Measurements from ENCODE around the gene CATSPER1. TPM values are rescaled to one million over a fixed set of nuclear protein-coding genes. Genes with fewer than 3 reads are reported as not detected.

Gene CATSPER1
- total RNA-seq (not detected), total RNA-seq (0 to 0.70 (median 0) reads per million in 29 experiments)
- total RNA-seq (2013), result 0.17 TPM

DNA sequence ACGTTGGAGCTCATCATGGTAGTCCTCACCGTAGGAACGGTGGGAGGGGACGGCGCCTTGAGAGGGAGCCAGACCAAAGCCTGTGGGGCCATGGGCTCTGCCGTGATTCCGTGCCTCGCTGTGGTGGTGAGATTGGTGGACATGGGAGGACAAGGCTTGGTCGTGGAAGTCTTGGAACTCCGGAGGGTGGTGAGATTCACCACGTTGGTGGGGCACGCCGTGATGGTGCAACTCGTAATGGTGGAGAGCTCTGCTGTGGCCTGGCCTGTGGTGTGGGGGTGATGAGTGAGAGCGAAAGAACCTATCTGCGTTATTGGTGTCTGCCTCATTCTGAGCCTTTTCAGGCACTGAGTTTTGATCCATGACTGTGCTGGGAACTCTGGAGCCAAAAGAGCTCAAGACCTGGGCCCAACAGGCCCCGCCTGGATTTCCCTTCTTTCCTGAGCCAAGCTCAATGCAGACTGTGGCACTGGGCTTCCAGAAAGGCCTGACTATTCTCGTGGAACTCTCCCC, at the start of gene CATSPER1:
Gene CATSPER1 (minus strand): TSS at position 463 of the 513 bp plus-strand sequence. CDS start 100 bp downstream, at position 363.
- Mint-ChIP-seq H3K36me3 (no peaks in the 10 kb centered on the region), H3K4me3 (no peak within 1 kb of the TSS), H3K27ac (no peak within 1 kb of the TSS), H3K9me3 (no peaks in the 10 kb centered on the region), H3K27me3 (peaks cover 3 to 8% of the 10 kb centered on the region in 2 donors), H3K4me1 (peaks cover 5 to 8% (median 6%) of the 10 kb centered on the region in 3 donors)
- H3K27ac ChIP-seq (ENCODE audit: low read length), result no peak within 1 kb of the TSS
- peaks cover 0 to 14% of the 10 kb centered on the region in 2 experiments for H3K4me1 ChIP-seq (ENCODE audit: control insufficient read depth in 1 of 2, extremely low read depth in 1 of 2, insufficient read depth in 2 of 2, low read length in 2 of 2)
- ATAC-seq (replicated peaks in 1 of 4), result no peak
- no peaks in the 10 kb centered on the region for H3K36me3 ChIP-seq (ENCODE audit: control insufficient read depth in 2 of 2, extremely low read depth in 1 of 2, insufficient read depth in 1 of 2, low read length in 1 of 2)
- CTCF ChIA-PET, result interaction anchor here in 1 of 2 donors (0.5 kb wide), 1 partner anchor 774 kb away, joined by 5 read pairs; no protein-coding TSS in a partner anchor
- peaks cover 0 to 23% of the 10 kb centered on the region in 2 experiments for H3K27me3 ChIP-seq (replicated peaks in 1 of 2; ENCODE audit: control insufficient read depth in 2 of 2, extremely low read depth in 1 of 2, insufficient read depth in 2 of 2, low read length in 1 of 2)
- WGBS (ENCODE audit: insufficient coverage), result 90% methylated on average over 18 of the region's 18 CpGs
- H3K9me3 ChIP-seq, result no peaks in the 10 kb centered on the region
- DNase-seq, result no peak
- POLR2A ChIA-PET, result no interaction called here
- H3K4me3 ChIP-seq (ENCODE audit: control insufficient read depth in 1 of 2, extremely low read depth in 1 of 2, low read length in 1 of 2), result no peak within 1 kb of the TSS

DNA sequence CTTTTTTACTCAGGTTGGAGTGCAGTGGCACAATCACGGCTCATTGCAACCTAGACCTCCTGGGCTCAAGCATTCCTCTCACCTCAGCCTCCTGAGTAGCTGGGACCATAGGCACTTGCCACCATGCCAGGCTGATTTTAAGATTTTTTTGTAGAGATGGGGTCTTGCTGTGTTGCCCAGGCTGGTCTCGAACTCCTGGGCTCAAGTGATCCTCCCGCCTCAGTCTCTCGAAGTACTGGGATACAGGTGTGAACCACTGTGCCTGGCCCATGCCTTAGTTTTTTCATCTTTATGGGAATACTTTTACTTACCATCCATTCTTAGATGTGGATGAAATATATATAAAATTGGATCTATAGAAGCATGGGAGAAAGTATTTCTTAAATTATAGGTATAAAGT, 49.0 kb upstream of the CATSPER1 start:
- CTCF ChIA-PET, result interaction anchor here in 1 of 2 donors (0.6 kb wide), 2 partner anchors 64 to 72 kb away, joined by 3 to 9 read pairs; no protein-coding TSS in a partner anchor
- POLR2A ChIA-PET, result interaction anchor here in 1 of 2 donors (0.6 kb wide), 1 partner anchor 119 kb away, joined by 6 read pairs; no protein-coding TSS in a partner anchor
- Histone ChIP-seq H3K27me3 (replicated peaks in 1 of 2; ENCODE audit: control insufficient read depth in 2 of 2, extremely low read depth in 1 of 2, insufficient read depth in 2 of 2, low read length in 1 of 2) (no peaks in the 10 kb centered on the region), H3K4me1 (ENCODE audit: control insufficient read depth in 1 of 2, extremely low read depth in 1 of 2, insufficient read depth in 2 of 2, low read length in 2 of 2) (peaks cover 36 to 60% of the 10 kb centered on the region in 2 experiments), H3K36me3 (ENCODE audit: control insufficient read depth in 2 of 2, extremely low read depth in 1 of 2, insufficient read depth in 1 of 2, low read length in 1 of 2) (peaks cover 7 to 37% of the 10 kb centered on the region in 2 donors), H3K4me3 (ENCODE audit: control insufficient read depth in 1 of 2, extremely low read depth in 1 of 2, low read length in 1 of 2) (no peak overlapping the region), H3K9me3 (no peaks in the 10 kb centered on the region), H3K27ac (ENCODE audit: low read length) (no peak overlapping the region)
- no peak overlapping the region for H3K4me3 Mint-ChIP-seq
- 100% methylated on average over 1 of the region's 4 CpGs for WGBS (ENCODE audit: insufficient coverage)
- peaks cover 52% of the 10 kb centered on the region for H3K36me3 Mint-ChIP-seq
- H3K27ac Mint-ChIP-seq, result peak overlapping the region; percentile 39 to 44
- DNase-seq (no peak), ATAC-seq (replicated peaks in 1 of 4) (no peak)
- H3K4me1 Mint-ChIP-seq, result peaks cover 77 to 90% (median 82%) of the 10 kb centered on the region in 3 donors
- no peaks in the 10 kb centered on the region for H3K9me3 Mint-ChIP-seq
- no peaks in the 10 kb centered on the region for H3K27me3 Mint-ChIP-seq

DNA sequence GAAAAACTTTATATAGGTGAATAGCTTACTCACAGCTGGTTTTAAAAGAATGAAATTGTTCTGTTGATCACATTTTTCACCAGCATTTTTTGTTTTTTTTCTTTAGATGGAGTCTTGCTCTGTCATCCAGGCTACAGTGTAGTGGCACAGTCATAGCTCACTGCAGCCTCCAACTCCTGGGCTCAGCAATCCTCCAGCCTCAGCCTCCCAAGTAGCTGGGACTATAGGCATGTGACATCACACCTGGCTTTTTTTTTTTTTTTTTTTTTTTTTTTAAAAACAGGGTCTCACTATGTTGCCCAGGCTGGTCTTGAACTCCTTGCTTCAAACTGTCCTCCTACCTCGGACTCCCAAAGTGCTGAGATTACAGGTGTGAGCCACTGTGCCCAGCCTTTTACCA, 47.4 kb upstream of the CATSPER1 start:
- ATAC-seq (replicated peaks in 1 of 4) (no peak), DNase-seq (no peak)
- CTCF ChIA-PET, result interaction anchor here in 1 of 2 donors (0.6 to 0.7 kb wide), 2 partner anchors 66 to 148 kb away, joined by 5 read pairs; no protein-coding TSS in a partner anchor
- Histone ChIP-seq H3K36me3 (ENCODE audit: control insufficient read depth in 2 of 2, extremely low read depth in 1 of 2, insufficient read depth in 1 of 2, low read length in 1 of 2) (peaks cover 7 to 37% of the 10 kb centered on the region in 2 donors), H3K4me3 (ENCODE audit: control insufficient read depth in 1 of 2, extremely low read depth in 1 of 2, low read length in 1 of 2) (no peak overlapping the region), H3K9me3 (no peaks in the 10 kb centered on the region), H3K4me1 (ENCODE audit: control insufficient read depth in 1 of 2, extremely low read depth in 1 of 2, insufficient read depth in 2 of 2, low read length in 2 of 2) (peaks cover 25 to 58% of the 10 kb centered on the region in 2 experiments), H3K27me3 (replicated peaks in 1 of 2; ENCODE audit: control insufficient read depth in 2 of 2, extremely low read depth in 1 of 2, insufficient read depth in 2 of 2, low read length in 1 of 2) (no peaks in the 10 kb centered on the region), H3K27ac (ENCODE audit: low read length) (peak overlapping the region; percentile 28)
- no CpG with 5 or more reads among the region's 1 CpG for WGBS (ENCODE audit: insufficient coverage)
- H3K27ac Mint-ChIP-seq, result peak overlapping the region; percentile 91 to 97
- H3K4me3 Mint-ChIP-seq, result peak overlapping the region; percentile 93 to 98 (median 97)
- no peaks in the 10 kb centered on the region for H3K27me3 Mint-ChIP-seq
- H3K9me3 Mint-ChIP-seq, result no peaks in the 10 kb centered on the region
- POLR2A ChIA-PET, result interaction anchor here (0.6 to 0.7 kb wide), 3 partner anchors 42 to 181 kb away, joined by 9 to 10 read pairs (median 10); no protein-coding TSS in a partner anchor
- peaks cover 46% of the 10 kb centered on the region for H3K36me3 Mint-ChIP-seq
- peaks cover 70 to 84% (median 75%) of the 10 kb centered on the region in 3 donors for H3K4me1 Mint-ChIP-seq

DNA sequence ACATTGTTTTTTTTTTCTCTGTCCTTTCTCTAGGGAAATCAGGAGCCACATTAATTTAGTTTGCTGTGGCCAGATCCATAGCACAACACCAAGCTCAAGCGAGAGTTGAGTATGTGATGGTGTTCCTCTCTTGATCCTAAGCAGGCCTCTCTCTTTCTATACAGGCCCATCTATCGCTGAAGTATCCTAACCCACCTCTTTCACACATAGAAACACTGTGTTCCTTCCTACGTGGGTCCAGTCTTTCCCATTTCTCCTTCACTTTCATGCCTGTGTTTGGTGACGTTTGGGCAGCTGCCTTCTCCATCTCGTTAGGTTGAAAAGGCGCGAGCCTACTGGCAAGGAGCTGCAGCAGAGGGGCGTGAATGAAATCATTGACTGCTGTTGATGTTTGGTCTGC, 46.2 kb upstream of the CATSPER1 start:
- ATAC-seq (replicated peaks in 1 of 4), result no peak
- POLR2A ChIA-PET, result interaction anchor here in 1 of 2 donors (0.7 kb wide), 1 partner anchor 18 kb away, joined by 4 read pairs; no protein-coding TSS in a partner anchor
- peaks cover 68 to 82% (median 76%) of the 10 kb centered on the region in 3 donors for H3K4me1 Mint-ChIP-seq
- CTCF ChIA-PET, result interaction anchor here in 1 of 2 donors (0.6 kb wide), 1 partner anchor 42 kb away, joined by 5 read pairs; no protein-coding TSS in a partner anchor
- DNase-seq, result no peak
- 73% methylated on average over 7 of the region's 8 CpGs for WGBS (ENCODE audit: insufficient coverage)
- peaks cover 46% of the 10 kb centered on the region for H3K36me3 Mint-ChIP-seq
- H3K27ac Mint-ChIP-seq, result peak overlapping the region; percentile 91 to 97
- Histone ChIP-seq H3K9me3 (no peaks in the 10 kb centered on the region), H3K27me3 (replicated peaks in 1 of 2; ENCODE audit: control insufficient read depth in 2 of 2, extremely low read depth in 1 of 2, insufficient read depth in 2 of 2, low read length in 1 of 2) (no peaks in the 10 kb centered on the region), H3K4me1 (ENCODE audit: control insufficient read depth in 1 of 2, extremely low read depth in 1 of 2, insufficient read depth in 2 of 2, low read length in 2 of 2) (peaks cover 24 to 60% of the 10 kb centered on the region in 2 experiments), H3K4me3 (ENCODE audit: control insufficient read depth in 1 of 2, extremely low read depth in 1 of 2, low read length in 1 of 2) (peak overlapping the region in 1 of 2 donors; percentile 6), H3K27ac (ENCODE audit: low read length) (peak overlapping the region; percentile 42), H3K36me3 (ENCODE audit: control insufficient read depth in 2 of 2, extremely low read depth in 1 of 2, insufficient read depth in 1 of 2, low read length in 1 of 2) (peaks cover 12 to 47% of the 10 kb centered on the region in 2 donors)
- no peaks in the 10 kb centered on the region for H3K9me3 Mint-ChIP-seq
- peak overlapping the region; percentile 93 to 98 (median 97) for H3K4me3 Mint-ChIP-seq
- H3K27me3 Mint-ChIP-seq, result no peaks in the 10 kb centered on the region

DNA sequence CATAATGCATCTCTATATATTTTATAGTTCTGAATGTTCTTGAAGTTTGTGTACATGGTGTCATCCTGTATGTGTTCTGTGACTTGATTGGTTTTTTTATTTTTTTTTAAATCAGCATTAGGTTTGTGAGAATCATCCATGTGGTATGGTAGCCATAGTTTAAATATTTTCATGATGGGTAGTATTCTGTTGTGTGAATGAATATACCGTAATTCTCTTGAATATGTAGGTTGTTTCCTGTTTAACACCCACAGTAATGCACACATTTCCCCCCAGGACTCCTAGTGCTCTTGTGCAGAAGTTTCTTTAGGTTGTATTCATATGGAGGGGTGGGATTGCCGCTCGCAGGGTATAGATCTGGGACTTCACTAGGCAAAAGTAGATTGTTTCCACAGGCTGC, 45.8 kb upstream of the CATSPER1 start:
- no peak for ATAC-seq (replicated peaks in 1 of 4)
- no peak for DNase-seq
- Mint-ChIP-seq H3K36me3 (peaks cover 46% of the 10 kb centered on the region), H3K9me3 (no peaks in the 10 kb centered on the region), H3K4me1 (peaks cover 68 to 80% (median 76%) of the 10 kb centered on the region in 3 donors), H3K27ac (peak overlapping the region; percentile 91 to 97), H3K27me3 (no peaks in the 10 kb centered on the region), H3K4me3 (peak overlapping the region; percentile 93 to 98 (median 97))
- POLR2A ChIA-PET, result interaction anchor here (0.7 to 0.8 kb wide), 2 partner anchors 18 to 44 kb away, joined by 3 to 4 read pairs; no protein-coding TSS in a partner anchor
- Histone ChIP-seq H3K27me3 (replicated peaks in 1 of 2; ENCODE audit: control insufficient read depth in 2 of 2, extremely low read depth in 1 of 2, insufficient read depth in 2 of 2, low read length in 1 of 2) (no peaks in the 10 kb centered on the region), H3K36me3 (ENCODE audit: control insufficient read depth in 2 of 2, extremely low read depth in 1 of 2, insufficient read depth in 1 of 2, low read length in 1 of 2) (peaks cover 11 to 47% of the 10 kb centered on the region in 2 donors), H3K4me3 (ENCODE audit: control insufficient read depth in 1 of 2, extremely low read depth in 1 of 2, low read length in 1 of 2) (peak overlapping the region; percentile 81 to 91), H3K4me1 (ENCODE audit: control insufficient read depth in 1 of 2, extremely low read depth in 1 of 2, insufficient read depth in 2 of 2, low read length in 2 of 2) (peaks cover 24 to 55% of the 10 kb centered on the region in 2 experiments), H3K27ac (ENCODE audit: low read length) (peak overlapping the region; percentile 42), H3K9me3 (no peaks in the 10 kb centered on the region)
- no CpG with 5 or more reads among the region's 3 CpGs for WGBS (ENCODE audit: insufficient coverage)
- CTCF ChIA-PET, result interaction anchor here in 1 of 2 donors (0.6 to 4.9 kb wide), 4 partner anchors 8 to 607 kb away, joined by 4 to 36 read pairs (median 5); no protein-coding TSS in a partner anchor

DNA sequence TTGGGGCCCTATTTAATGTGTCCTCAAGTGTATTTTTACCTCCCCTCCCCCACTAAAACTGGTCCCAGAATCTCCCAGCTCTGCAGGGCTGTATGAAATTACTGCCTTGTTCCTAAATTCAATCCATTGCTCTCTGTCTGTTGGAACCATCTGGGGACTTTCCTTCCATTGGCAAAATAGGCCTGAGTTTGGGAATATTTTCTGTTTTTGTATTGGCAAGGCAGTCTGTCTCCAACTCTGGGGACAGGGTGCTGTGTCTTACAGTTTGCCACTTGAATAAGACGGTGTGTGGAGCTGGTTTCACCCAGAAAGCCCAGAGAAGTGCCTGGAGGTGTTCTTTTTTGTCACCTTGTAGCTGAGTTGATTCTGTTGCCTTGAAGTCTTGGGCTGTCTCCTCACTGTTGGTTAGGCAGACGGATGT, 45.1 kb upstream of the CATSPER1 start:
- H3K36me3 ChIP-seq (ENCODE audit: control insufficient read depth in 2 of 2, extremely low read depth in 1 of 2, insufficient read depth in 1 of 2, low read length in 1 of 2), result peaks cover 10 to 47% of the 10 kb centered on the region in 2 donors
- Mint-ChIP-seq H3K27ac (peak overlapping the region; percentile 91 to 97), H3K27me3 (no peaks in the 10 kb centered on the region), H3K36me3 (peaks cover 46% of the 10 kb centered on the region), H3K4me3 (peak overlapping the region; percentile 93 to 98 (median 97)), H3K4me1 (peaks cover 67 to 82% (median 77%) of the 10 kb centered on the region in 3 donors), H3K9me3 (no peaks in the 10 kb centered on the region)
- H3K9me3 ChIP-seq, result no peaks in the 10 kb centered on the region
- 0% methylated on average over 1 of the region's 2 CpGs for WGBS (ENCODE audit: insufficient coverage)
- peak overlapping the region; percentile 42 for H3K27ac ChIP-seq (ENCODE audit: low read length)
- H3K4me1 ChIP-seq (ENCODE audit: control insufficient read depth in 1 of 2, extremely low read depth in 1 of 2, insufficient read depth in 2 of 2, low read length in 2 of 2), result peaks cover 24 to 48% of the 10 kb centered on the region in 2 experiments
- peak overlapping the region; percentile 81 to 91 for H3K4me3 ChIP-seq (ENCODE audit: control insufficient read depth in 1 of 2, extremely low read depth in 1 of 2, low read length in 1 of 2)
- no peaks in the 10 kb centered on the region for H3K27me3 ChIP-seq (replicated peaks in 1 of 2; ENCODE audit: control insufficient read depth in 2 of 2, extremely low read depth in 1 of 2, insufficient read depth in 2 of 2, low read length in 1 of 2)
- peak in 13 of 35 experiments; percentile 11 to 57 (median 27) for DNase-seq
- ATAC-seq (replicated peaks in 1 of 4), result peak; percentile 7 to 32 (median 9)
- POLR2A ChIA-PET, result interaction anchor here (0.8 kb wide), 2 partner anchors 10 to 45 kb away, joined by 3 read pairs; no protein-coding TSS in a partner anchor
- CTCF ChIA-PET, result interaction anchor here in 1 of 2 donors (1.0 to 4.9 kb wide), 3 partner anchors 9 to 45 kb away, joined by 3 to 36 read pairs (median 5); no protein-coding TSS in a partner anchor

Measured in T-cell (primary cell).